ELF-1 (cell line): Measurements from ENCODE around the gene SLC38A1.
"Not testable (repeated sequence)": the region's sequence is repeated elsewhere in the genome, so short reads cannot be mapped to it uniquely, and the experiment has no call there.

ENCODE experiments used
- DNase-seq: peaks from one replicate; pipeline ENCODE4 v3.0.0-alpha.2; 2016; ENCODE audit warnings: low read depth, low spot score

Gene SLC38A1

DNA sequence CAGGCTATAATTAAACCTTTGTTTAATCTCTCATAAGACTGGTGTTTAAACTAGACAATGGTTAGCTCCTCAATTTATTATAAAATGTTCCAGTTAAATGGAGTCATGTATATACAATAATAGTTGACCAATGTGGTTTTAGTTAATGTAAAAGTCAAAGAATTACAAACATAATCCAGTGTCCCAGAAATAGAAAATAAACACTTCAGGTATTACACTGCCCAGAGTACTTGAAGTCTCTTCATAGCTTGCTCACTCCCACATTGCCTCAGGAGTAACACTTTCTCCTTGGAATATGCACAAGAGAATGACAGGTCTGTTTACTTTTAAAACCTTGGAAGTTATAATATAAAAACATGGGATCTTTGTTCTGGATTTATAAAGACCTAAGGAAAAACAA, 60.5 kb downstream of the SLC38A1 start:
- no peak for DNase-seq

DNA sequence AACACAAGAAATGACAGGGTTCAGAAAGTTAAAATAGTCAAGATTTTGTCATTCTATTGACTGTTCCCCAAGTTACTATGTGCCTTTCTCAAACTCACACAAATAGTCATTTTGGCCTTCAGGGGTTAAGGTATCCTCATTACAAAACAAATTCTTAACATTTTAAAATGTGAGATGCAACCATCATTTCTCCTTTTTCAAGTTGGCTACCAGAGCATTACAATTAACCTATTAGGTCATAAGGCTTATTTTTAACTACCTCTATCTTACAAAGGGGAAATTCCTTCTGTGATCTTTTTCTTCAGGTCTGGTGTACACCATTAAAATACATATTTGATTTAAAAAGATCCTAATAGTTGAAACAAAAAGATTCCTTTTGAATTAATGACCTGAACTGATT, 61.2 kb downstream of the SLC38A1 start:
- DNase-seq: no peak

GRCh38 chr12:46206471-46206870, 62.4 kb downstream of the SLC38A1 start:
- no peak for DNase-seq

- DNase-seq: no peak
Observed at GRCh38 chr12:46205294-46205693, 63.5 kb downstream of the SLC38A1 start.

- no peak for DNase-seq
Observed at GRCh38 chr12:46201284-46201789, 67.5 kb downstream of the SLC38A1 start.

DNA sequence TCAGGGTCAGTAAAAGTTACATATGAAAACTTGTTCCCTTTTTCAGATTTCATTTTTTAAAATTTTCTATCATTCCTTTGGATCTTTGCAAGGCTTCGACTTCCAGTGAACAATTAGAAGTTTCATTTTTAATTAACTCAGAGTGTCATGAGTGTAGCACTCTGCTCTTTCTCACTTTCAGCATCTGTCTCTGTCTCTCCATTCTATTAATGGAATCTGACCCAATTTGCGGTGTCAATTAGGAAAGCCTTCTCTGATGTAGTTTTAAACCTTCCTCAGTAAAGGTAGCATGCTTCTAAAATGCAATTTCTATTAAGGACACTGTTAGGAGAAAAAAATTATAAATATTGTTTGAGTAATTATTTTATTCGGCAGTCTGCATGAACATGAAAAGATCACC, 68.3 kb downstream of the SLC38A1 start:
- DNase-seq: no peak

DNA sequence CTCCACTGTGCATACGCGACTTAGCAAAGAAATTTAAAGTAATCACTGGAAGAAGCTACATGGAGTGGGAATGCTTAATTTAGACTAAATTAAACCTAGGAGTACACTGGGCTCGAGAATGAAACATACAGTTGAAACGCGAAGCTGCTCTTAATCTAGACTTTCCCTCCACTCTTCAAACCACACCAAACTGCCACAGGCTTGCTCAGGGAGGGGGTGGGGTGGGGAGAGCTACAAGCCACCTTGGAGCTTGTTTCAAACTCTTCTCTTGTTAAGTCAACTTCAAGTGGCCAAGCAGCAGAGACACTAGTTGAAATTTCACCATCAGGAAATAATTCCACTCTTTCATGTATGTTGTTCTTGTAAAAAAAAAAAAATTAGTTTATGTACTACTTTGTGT, 69.9 kb downstream of the SLC38A1 start:
- no peak for DNase-seq

- DNase-seq: no peak
Observed at GRCh38 chr12:46197883-46198282, 71.0 kb downstream of the SLC38A1 start.

DNA sequence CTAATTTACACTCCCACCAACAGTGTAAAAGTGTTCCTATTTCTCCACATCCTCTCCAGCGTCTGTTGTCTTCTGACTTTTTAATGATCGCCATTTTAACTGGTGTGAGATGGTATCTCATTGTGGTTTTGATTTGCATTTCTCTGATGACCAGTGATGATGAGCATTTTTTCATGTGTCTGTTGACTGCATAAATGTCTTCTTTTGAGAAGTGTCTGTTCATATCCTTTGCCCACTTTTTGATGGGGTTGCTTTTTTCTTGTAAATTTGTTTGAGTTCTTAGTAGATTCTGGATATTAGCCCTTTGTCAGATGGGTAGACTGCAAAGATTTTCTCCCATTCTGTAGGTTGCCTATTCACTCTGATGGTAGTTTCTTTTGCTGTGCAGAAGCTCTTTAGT, 78.3 kb downstream of the SLC38A1 start:
- not testable (repeated sequence) for DNase-seq

- no peak for DNase-seq
Observed at GRCh38 chr12:46188170-46188569, 80.7 kb downstream of the SLC38A1 start.

GRCh38 chr12:46187023-46187422, 81.8 kb downstream of the SLC38A1 start:
- no peak for DNase-seq

GRCh38 chr12:46186088-46186487, 82.8 kb downstream of the SLC38A1 start:
- DNase-seq: no peak

DNA sequence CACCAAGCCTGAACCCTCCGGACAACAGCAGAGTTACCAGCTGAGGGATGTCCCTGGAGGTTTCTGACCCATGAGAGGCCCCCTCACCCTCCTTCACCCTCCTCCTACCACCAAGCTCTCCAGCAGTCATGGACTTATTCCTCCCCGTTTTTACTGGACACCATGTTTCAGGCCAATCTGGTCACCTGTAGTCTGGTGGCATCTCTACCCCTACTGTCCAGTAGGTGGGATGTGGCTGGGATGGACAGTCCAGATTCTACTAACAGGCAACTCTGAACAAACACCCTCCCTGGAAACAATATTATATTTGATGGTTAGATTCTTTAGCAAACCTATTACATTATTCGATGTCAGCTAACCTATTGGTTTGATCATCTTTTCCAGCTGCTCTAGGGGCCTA, 83.2 kb downstream of the SLC38A1 start:
- DNase-seq: no peak

DNA sequence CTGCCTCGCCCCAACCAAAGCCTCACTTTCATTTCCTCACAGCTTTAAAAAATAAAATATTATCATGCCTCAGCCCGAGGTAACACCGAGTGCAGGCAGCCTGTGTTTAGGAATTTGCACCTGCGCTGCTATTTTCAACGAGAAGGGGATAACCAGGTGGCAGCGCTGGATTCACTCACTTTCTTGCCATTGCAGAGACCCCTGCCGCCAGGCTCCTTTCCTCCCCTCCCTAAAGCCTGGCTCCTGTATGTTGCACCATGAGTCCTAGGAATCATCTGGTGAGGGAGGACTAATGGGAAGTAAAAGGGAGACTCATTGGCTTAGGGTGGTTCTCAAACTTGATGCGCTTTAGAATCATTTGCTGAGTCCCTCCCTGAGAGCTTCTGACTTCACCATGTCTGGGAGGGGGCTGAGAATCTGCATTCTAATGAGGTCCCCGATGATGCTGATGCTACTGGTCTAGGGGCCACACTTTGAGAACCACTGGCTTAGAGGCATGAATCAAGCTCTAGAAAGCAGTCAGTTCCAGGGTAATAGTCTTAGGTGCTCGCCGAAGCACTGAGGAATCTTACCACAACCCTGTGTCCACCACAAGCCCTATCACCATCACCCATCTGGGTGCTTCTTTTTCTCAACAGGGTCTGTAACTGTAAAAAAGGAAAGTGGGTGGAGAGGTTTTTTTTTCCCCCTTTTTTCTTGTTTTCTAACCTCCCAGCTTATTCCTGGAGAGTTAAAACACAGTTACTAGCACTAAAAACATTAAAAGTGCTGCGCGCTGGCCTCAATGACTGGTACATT, 83.8 kb downstream of the SLC38A1 start:
- no peak for DNase-seq

- no peak for DNase-seq
Observed at GRCh38 chr12:46183112-46183511, 85.7 kb downstream of the SLC38A1 start.

- DNase-seq: no peak
Observed at GRCh38 chr12:46181465-46181864, 87.4 kb downstream of the SLC38A1 start.

- DNase-seq: no peak
Observed at GRCh38 chr12:46179693-46180452, 89.0 kb downstream of the SLC38A1 start.

- no peak for DNase-seq
Observed at GRCh38 chr12:46177837-46178608, 90.8 kb downstream of the SLC38A1 start.

DNA sequence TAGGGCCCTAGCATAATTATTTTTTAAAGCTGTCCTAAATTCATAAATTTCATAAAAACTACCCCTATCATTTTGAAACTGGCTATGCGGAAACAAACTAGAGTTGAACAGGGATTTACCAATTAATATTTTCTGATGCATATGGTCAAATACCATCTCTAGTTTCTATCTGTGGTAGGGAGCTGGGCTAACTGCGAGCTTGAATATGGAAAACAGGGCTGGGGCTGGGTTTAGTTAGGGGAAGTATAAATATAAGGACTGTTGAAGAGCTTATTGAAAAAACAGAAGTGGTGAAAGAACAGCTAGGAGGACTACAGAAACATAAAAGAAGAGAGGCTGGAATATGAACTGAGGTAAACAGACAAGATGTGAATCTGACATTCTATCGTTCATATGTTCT, 91.8 kb downstream of the SLC38A1 start:
- DNase-seq: no peak

DNA sequence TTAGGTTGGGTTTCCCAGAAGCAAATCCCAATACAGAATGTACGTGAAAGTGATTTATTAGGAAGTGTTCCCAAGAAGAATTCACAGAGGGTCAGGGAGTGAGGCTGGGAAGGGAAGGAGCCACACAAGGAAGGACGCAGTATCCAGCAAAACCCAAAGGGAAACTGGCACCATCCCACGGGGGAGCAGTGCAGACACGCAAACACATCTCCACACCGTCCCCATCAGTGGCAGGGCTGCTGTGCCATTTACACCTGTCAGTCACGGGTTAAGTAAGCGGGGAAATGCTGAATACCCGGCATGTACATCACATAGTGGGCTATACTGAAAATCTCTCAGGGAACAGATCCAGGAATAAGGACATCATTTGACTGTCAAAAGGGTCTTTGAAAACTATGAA, 93.9 kb downstream of the SLC38A1 start:
- no peak for DNase-seq

DNA sequence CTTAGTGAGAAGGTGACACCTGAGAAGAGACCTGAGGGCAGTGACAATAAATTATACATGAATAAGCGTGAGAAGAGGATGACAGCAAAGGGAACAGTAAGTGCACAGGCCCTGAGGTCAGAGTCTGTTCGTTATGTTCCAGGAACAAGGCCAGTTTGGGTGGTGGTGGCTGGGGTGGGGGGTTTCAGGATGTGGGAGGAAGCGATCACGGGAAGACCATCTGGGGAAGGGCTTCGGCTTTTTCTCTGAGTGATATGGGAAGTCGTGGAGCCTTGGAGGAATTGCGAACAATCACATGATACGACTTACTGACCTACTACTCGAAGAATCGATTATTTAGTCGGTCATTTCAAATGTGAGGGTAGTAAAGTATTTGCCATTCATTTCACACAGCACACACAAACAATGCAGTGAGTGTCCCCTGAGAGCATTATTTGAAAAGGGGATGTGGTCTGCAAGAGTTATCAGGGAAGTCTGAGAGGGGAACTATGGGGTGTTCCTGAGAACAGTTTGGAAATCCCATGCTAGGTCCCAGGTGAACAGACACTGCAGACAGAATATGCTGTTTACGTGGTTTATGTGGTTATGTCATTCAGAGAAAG, 94.7 kb downstream of the SLC38A1 start:
- DNase-seq: no peak

- no peak for DNase-seq
Observed at GRCh38 chr12:46168426-46168825, 100.4 kb downstream of the SLC38A1 start.
